ENCODE measurements around the gene DMRTC2.

DNA sequence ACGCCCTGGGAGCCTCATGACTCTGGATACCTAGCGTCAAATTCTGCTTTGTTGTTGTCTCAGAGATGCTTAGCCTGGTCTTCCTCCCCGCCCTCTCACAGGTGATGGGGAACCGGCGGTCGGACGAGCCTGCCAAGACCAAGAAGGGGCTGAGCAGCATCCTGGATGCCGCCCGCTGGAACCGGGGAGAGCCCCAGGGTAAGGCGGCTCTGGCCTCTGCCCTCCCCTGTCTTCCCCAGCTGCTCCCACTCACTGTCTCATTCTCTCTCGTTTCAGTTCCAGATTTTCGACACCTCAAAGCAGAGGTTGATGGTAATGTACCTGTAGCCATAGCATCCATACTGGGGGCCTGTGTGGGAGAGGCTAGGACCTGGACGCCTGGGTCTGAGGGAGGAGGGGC is 49.5 kb downstream of the DMRTC2 start:
- TF ChIP-seq, protein P1, sequence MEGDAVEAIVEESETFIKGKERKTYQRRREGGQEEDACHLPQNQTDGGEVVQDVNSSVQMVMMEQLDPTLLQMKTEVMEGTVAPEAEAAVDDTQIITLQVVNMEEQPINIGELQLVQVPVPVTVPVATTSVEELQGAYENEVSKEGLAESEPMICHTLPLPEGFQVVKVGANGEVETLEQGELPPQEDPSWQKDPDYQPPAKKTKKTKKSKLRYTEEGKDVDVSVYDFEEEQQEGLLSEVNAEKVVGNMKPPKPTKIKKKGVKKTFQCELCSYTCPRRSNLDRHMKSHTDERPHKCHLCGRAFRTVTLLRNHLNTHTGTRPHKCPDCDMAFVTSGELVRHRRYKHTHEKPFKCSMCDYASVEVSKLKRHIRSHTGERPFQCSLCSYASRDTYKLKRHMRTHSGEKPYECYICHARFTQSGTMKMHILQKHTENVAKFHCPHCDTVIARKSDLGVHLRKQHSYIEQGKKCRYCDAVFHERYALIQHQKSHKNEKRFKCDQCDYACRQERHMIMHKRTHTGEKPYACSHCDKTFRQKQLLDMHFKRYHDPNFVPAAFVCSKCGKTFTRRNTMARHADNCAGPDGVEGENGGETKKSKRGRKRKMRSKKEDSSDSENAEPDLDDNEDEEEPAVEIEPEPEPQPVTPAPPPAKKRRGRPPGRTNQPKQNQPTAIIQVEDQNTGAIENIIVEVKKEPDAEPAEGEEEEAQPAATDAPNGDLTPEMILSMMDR (IDR thresholded peaks at IDR 0.05), result no peak
- TF ChIP-seq EZH2 (IDR thresholded peaks at IDR 0.05; ENCODE audit: borderline replicate concordance, insufficient read depth, low read depth, low read length, poor library complexity, severe bottlenecking), result no peak
